Kidney epithelial cell (primary cell): ENCODE measurements around the gene ANKS1B. TPM values are rescaled to one million over a fixed set of nuclear protein-coding genes. Genes with fewer than 3 reads are reported as not detected.

ENCODE experiments used
- DNase-seq: peaks from one replicate; pipeline ENCODE4 v3.0.0-alpha.2; 2010; ENCODE audit warnings: low read depth
- H3K27me3 ChIP-seq: 2 replicates; pipeline ENCODE4 v1.6.0; 2011; ENCODE audit warnings: low read length; ENCODE audit not compliant: control insufficient read depth, insufficient read depth
- H3K36me3 ChIP-seq: 2 replicates; pipeline ENCODE4 v1.5.1; 2011; ENCODE audit warnings: low read length; ENCODE audit not compliant: control insufficient read depth, insufficient read depth
- H3K4me3 ChIP-seq: 2 replicates; pipeline ENCODE4 v1.5.1; 2011; ENCODE audit warnings: low read depth, mild to moderate bottlenecking, control low read depth, low read length
- CTCF ChIP-seq: IDR thresholded peaks from 2 replicates; pipeline ENCODE4 v1.5.1; 2011; ENCODE audit warnings: mild to moderate bottlenecking, moderate library complexity, low read length, control low read depth, inconsistent platforms; ENCODE audit not compliant: insufficient read depth, poor library complexity, severe bottlenecking
- total RNA-seq: library from RNA; depleted of rRNA; stranded (reverse); fragments of >200 nt; gene quantifications from 2 replicates; pipeline ENCODE4 v1.2.3, GENCODE V29; 2015

Gene ANKS1B
- total RNA-seq, 1 donor from 2014 or later, result 0.13 TPM

- H3K4me3 ChIP-seq, result no peak overlapping the region
- no peaks in the 10 kb centered on the region for H3K36me3 ChIP-seq
- no peak for TF ChIP-seq CTCF
- DNase-seq, result no peak
- no peaks in the 10 kb centered on the region for H3K27me3 ChIP-seq
Measured at GRCh38 chr12:99852666-99853065, 132.1 kb downstream of the ANKS1B start.

- no peaks in the 10 kb centered on the region for H3K36me3 ChIP-seq
- DNase-seq, result no peak
- H3K27me3 ChIP-seq, result no peaks in the 10 kb centered on the region
- no peak for TF ChIP-seq CTCF
- no peak overlapping the region for H3K4me3 ChIP-seq
Measured at GRCh38 chr12:99847936-99848335, 136.8 kb downstream of the ANKS1B start.

GRCh38 chr12:99834710-99835109, 150.0 kb downstream of the ANKS1B start:
- Histone ChIP-seq H3K36me3 (no peaks in the 10 kb centered on the region), H3K27me3 (no peaks in the 10 kb centered on the region), H3K4me3 (no peak overlapping the region)
- TF ChIP-seq CTCF, result no peak
- no peak for DNase-seq

GRCh38 chr12:99833397-99833796, 151.3 kb downstream of the ANKS1B start:
- no peaks in the 10 kb centered on the region for H3K27me3 ChIP-seq
- no peak for TF ChIP-seq CTCF
- DNase-seq, result no peak
- no peak overlapping the region for H3K4me3 ChIP-seq
- no peaks in the 10 kb centered on the region for H3K36me3 ChIP-seq

GRCh38 chr12:99824900-99825542, 159.7 kb downstream of the ANKS1B start:
- Histone ChIP-seq H3K27me3 (no peaks in the 10 kb centered on the region), H3K36me3 (no peaks in the 10 kb centered on the region), H3K4me3 (no peak overlapping the region)
- TF ChIP-seq CTCF, result no peak
- DNase-seq, result no peak

DNA sequence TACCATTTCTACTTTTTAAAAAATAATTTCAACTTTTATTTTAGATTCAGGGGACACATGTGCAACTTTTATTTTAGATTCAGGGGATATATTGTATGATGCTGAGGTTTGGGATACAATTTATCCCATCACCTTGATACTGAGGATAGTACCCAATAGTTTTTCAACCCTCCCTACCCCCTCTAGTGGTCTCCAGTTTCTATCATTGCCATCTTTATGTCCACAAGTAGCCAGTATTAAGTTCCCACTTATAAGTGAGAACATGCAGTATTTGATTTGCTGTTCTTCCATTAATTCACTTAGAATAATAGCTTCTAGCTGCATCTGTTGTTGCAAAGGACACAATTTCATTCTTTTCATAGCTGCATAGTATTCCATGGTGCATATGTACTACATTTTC, 162.5 kb downstream of the ANKS1B start:
- H3K36me3 ChIP-seq, result no peaks in the 10 kb centered on the region
- TF ChIP-seq CTCF, result no peak
- H3K27me3 ChIP-seq, result no peaks in the 10 kb centered on the region
- DNase-seq, result no peak
- H3K4me3 ChIP-seq, result no peak overlapping the region
